Transverse colon (tissue), 3 donors: ENCODE data around the gene HVCN1.

ENCODE experiments used
- POLR2A ChIP-seq: fragments of 450-650 bp; IDR thresholded peaks from one replicate; pipeline ENCODE4 v1.6.1; 2016; ENCODE audit warnings: antibody characterized with exemption, mild to moderate bottlenecking, moderate library complexity
- TF ChIP-seq, protein P1 (sequence below), 5 experiments: fragments of 200-600 bp in 3 of 5; fragments of 450-650 bp in 2 of 5; sonication (generic) in 3 of 5; IDR thresholded peaks; 1 replicate in 2 of 5; 2 replicates in 3 of 5; pipeline ENCODE4 v1.5.1; 2016 to 2017; ENCODE audit warnings: antibody characterized with exemption in 5 of 5, inconsistent platforms in 3 of 5, mild to moderate bottlenecking in 2 of 5, moderate library complexity in 1 of 5

DNA sequence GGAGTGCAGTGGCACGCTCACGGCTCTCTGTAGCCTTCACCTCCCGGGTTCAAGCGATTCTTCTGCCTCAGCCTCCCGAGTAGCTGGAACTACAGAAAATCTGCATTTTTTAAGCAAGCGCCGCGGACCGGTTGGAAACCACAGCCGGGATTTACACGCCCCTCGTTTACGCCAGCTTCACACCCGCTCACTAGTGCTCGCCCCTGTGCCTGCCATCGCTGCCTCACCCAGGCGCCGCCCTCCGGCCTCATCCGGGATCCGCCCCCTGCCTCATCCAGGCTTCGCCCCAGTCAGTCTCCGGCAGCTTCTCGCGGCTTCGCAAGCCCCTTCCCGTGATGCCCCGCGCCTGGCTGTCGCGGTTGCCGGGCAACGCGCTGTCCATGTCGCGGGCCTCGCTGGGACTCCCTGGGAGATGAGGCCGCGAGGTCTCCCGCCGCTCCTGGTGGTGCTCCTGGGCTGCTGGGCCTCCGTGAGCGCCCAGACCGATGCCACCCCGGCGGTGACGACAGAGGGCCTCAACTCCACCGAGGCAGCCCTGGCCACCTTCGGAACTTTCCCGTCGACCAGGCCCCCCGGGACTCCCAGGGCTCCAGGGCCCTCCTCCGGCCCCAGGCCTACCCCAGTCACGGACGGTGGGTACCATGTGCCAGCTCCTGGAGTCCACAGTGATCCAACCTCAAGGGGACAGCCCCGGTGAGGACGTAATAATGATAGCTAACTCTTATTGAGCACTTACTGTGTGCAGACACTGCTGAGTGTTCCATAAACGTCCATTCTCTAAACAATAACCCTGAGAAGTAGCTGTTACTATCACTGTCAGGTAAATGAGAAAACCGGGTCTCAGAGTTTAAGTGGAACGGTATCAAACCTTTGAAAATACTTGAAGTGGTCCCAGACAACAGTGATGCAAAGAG, 74.9 kb downstream of the HVCN1 start, which contains the start of gene TCTN1:
- TF ChIP-seq POLR2A, result peak; percentile 46
- TF ChIP-seq, protein P1, sequence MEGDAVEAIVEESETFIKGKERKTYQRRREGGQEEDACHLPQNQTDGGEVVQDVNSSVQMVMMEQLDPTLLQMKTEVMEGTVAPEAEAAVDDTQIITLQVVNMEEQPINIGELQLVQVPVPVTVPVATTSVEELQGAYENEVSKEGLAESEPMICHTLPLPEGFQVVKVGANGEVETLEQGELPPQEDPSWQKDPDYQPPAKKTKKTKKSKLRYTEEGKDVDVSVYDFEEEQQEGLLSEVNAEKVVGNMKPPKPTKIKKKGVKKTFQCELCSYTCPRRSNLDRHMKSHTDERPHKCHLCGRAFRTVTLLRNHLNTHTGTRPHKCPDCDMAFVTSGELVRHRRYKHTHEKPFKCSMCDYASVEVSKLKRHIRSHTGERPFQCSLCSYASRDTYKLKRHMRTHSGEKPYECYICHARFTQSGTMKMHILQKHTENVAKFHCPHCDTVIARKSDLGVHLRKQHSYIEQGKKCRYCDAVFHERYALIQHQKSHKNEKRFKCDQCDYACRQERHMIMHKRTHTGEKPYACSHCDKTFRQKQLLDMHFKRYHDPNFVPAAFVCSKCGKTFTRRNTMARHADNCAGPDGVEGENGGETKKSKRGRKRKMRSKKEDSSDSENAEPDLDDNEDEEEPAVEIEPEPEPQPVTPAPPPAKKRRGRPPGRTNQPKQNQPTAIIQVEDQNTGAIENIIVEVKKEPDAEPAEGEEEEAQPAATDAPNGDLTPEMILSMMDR (IDR thresholded peaks at IDR 0.05), result peak in 1 of 5 experiments; percentile 16
